ENCODE measurements around the gene PCED1B.
"Not testable (repeated sequence)": the region's sequence is repeated elsewhere in the genome, so short reads cannot be mapped to it uniquely, and the experiment has no call there.

PCED1B gene

DNA sequence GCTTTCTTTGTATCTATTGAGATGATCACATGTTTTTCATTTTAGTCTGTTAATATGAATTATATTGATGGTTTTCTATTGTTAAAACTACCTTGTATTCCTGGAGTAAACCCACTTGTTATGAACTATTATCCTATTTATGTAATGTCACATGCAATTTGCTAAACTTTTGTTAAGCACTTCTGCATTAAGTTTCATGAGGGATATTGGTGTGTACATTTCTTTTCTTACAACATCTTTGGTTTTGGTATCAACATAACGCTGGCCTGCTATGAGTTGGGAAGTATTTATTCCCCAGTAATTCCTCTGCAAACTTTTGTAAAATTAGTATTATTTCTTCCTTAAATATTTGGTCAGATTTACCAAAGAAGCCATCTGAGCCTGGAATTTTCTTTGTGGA, 46.8 kb downstream of the PCED1B start:
- no peak for DNase-seq

DNA sequence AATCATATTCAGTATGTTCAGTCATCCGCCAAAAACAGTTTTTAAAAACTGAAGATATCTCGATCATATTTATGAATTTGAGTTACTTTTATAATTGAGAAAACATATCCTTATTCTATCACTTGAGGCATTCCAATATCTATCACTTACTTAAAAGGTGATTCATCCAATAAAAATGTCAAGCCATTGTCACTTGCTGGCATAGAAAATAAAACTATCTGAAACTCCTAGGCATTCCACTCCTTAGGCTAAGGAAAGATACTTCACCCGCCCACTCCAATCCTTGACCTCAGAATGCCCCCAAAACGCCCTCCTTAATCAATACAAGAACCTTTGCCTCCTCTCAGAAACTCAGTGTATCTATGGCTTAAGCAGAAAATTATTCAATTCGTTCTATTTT, 51.6 kb downstream of the PCED1B start:
- DNase-seq, result no peak

DNA sequence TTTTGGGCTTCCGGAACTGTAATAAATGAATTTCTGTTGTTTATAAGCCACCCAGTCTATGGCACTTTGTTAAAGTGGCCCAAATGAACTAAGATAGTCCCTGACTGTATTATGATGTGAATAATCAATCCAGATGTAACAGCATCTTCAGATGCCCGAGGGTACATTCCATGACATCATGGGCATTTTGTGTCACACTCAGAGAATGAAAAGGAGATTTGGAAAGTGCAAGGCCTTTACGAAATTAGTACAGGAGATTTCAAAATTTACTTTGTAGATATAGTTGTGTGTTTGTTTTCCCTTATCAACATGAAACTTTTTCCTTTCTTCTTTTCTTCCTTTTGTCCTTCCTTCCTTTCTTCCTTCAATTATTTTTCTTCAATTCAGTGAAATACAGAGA, 54.6 kb downstream of the PCED1B start:
- DNase-seq, result no peak

DNA sequence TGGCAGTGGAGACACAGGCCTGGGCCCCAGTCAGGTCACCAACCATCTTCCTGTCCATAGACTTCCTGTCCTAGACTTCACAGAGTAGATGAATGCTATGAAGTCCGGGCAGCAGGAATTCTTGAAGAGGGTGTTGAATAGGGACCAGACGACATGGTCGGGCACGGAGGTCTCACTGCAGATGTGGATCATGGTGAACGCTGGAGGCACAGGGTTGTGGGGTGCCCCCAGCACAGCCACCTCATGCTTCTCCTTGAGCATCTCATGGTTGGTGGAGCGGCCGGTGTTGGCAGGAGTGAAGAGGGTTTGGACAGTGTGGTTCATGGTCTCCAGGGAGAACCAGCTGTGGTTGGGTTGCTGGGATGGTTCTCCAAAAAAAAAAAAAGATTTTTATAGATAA, 56.2 kb downstream of the PCED1B start:
- DNase-seq, result no peak

- DNase-seq, result no peak
Observed at GRCh38 chr12:47139000-47139681, 59.7 kb downstream of the PCED1B start.

DNA sequence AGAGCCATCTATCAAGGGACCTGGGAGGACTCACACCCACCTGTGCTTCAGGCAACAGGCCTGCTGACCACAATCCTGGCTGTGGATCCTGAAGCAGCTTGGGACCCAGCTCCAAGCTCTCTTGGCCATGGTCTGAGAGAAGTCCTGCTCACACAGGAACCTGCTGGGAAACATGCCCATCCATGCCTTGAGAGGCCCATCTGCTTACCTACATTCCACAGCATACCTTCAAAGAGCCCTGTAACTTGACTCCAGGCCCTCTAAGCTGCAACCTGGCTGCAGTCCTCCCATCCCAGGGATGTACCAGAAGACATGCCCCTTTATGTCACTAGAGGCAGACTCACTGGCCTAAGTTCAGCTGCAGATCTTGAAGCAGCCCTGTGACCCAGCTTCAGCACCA, 62.0 kb downstream of the PCED1B start:
- no peak for DNase-seq

GRCh38 chr12:47144769-47145168, 65.3 kb downstream of the PCED1B start:
- no peak for DNase-seq

- DNase-seq, result no peak
Observed at GRCh38 chr12:47145188-47145587, 65.8 kb downstream of the PCED1B start.

DNA sequence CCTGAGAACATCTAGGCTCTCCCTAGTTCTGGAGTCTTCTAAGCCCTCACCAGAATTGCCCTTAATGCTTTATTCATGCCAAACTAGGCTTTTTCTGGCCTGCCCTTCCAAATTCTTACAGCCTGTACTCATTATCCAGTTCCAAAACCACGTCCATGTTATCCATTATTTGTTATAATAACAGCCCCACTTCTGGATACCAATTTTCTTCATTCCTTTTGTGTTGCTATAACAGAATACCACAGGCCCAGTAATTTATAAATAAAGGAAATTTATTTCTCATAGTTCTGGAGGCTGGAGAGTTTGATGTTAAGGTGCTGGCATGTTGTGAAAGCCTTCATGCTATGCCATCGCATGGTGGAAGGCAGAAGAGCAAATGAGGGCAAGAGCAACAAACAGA, 68.3 kb downstream of the PCED1B start:
- DNase-seq, result no peak

DNA sequence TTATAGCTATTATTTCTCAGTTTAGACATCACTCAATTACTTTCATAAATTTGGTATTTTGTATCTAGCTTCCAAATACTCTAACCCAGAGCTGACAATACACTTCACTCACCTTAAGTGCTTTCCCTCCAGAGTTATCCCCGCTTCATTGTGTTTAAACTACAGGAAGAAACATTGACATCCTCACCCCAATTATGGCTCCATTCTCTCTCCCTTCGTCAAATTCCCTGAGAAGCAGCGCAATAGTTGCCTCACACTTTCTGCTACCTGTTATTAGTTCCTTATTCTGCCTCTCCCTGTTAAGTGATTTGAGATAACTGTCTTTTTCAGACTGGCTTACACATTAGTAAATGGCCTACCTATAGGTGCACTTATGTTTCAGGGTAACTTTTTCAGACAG, 69.7 kb downstream of the PCED1B start:
- no peak for DNase-seq

- DNase-seq, result no peak
Observed at GRCh38 chr12:47152095-47152494, 72.7 kb downstream of the PCED1B start.

DNA sequence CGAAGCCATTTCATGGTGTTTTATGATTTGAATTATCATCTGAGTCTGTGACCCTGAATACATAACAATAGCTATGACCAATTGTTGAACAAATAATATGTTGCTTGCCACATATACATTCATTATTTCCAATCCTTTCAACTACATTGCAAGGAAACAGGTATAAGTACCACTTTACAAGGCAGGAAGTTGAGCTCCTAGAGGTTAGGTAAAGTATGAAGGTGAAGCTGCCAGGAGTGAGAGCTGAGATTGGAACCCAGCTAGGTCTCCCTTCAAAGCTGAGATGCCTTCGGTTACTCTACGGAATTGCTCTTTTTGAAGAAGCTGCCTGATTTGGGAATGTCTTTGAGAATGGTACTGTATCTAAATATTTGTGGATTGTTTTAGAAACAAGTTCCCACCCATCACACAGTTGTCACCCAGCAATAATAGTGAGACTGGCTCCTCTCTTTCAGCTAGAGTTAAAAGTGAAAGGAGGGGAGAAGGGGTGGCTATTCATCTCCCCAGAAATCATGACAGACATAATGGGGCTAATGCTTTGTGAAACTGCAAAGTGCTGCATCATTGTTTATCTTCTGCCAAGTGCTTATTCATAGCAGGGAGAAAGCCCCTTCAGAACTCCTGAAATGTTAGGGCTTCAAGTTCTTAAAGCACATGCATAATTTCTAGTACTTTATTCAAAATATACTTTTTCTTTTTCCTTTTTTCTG, 76.2 kb downstream of the PCED1B start:
- no peak for DNase-seq

GRCh38 chr12:47156167-47156736, 76.8 kb downstream of the PCED1B start:
- no peak for DNase-seq

DNA sequence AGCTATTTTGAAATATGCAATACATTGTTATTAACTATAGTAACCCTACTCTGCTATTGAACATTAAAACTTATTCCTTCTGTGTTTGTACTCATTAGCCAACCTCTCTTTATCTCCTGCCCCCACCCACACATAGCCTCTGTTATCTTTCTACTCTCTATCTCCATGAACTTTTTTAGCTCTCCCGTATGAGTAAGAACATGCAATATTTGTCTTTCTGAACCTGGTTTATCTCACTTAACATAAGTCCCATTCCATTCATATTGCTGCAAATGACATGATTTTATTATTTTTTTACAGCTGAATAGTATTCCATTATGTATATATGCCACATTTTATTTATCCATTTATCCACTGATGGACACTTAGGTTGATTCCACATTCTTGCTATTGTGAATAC, 79.4 kb downstream of the PCED1B start:
- DNase-seq, result no peak

GRCh38 chr12:47159348-47159747, 79.9 kb downstream of the PCED1B start:
- no peak for DNase-seq

DNA sequence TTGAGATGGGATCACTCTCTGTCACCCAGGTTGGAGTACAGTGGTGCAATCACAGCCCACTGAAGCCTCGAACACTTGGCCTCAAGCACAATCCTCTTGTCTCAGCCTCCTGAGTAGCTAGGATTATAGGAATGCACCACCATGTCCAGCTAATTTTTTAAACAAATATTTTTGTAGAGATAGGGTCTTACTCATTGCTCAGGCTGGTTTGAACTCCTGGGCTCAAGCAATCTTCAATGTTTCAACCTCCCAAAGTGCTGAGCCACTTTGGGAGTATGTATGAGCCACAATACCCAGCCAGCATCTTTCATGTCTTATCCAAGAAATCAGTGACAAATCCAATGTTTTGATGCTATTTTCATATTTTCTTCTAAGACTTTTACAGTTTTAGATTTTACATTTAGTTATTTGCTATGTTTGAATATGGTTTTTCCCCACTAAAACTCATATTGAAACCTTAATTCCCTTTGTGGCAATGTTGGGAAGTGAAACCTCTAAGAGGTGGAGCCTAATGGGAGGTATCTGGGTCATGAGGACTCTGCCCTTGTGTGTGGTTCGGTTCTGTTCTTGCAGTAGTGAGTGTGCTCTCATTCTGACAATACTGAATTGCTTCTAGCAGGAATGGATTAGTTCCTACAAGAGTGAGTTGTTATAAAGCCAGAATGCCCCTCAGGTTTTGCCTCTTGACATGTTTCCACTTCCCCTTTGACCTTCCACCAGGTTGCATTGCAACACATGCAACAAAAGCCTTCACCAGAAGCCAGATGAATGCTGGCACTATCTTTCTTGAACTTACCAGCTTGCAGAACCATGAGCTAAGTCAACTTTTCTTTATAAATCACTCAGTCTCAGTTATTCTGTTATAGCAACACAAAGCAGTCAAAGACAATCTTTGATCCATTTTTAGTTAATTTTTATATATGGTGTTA, 81.2 kb downstream of the PCED1B start:
- no peak for DNase-seq

GRCh38 chr12:47164116-47164515, 84.7 kb downstream of the PCED1B start:
- no peak for DNase-seq

- DNase-seq, result no peak
Observed at GRCh38 chr12:47164724-47165439, 85.5 kb downstream of the PCED1B start.

- DNase-seq, result no peak
Observed at GRCh38 chr12:47165934-47166333, 86.5 kb downstream of the PCED1B start.

DNA sequence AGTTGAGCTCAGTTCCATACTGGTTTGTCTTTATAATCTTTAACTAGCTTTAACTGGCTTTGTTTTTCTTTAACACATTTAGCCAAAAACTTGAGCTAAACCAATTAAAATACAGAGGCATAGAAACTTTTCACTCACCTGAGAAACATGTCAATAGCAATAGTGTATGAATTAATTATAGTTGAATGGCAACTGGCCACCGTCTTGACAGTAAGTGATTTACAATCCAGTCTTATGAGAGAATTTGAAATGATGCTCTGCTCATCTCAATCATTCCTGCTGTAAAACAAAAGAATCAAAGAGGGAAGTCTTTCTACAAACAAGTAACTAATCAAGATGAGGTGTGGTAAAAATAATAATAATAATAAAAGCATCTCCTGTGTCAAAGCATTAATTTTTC, 86.9 kb downstream of the PCED1B start:
- no peak for DNase-seq

DNA sequence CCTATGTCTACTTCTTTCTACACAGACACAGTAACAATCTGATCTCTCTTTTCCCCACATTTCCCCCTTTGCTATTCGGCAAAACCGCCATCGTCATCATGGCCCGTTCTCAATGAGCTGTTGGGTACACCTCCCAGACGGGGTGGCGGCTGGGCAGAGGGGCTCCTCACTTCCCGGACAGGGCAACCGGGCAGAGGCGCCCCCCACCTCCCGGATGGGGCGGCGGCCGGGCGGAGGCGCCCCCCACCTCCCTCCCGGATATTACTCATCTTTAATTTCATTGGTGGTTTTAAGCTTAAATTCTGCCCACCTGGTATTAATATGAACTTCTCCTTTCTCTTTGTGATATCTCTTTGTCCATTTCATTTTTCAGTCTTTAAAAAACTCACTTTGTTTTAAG, 90.9 kb downstream of the PCED1B start:
- not testable (repeated sequence) for DNase-seq

DNA sequence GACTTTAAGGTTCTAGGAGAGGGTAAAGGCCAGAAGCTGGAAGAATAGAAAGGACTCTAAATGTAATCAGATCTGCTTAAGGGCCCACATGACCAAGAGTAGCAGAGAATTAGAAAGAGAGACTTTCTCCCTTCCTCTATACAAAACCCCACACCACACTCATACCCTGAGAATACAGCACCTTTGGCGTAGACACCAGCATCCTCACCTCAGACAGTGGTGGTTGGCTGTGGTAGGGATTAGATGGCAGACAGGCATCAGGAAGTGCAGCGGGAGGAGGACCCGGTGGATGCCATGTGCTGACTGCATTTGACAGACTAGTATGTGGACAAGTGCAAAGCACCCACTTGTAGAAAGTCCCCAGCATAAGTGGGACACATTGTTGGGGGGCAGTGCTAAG, 98.6 kb downstream of the PCED1B start:
- DNase-seq, result no peak

All from femur (tissue), 1 donor.